ENCODE measurements around the gene SDS. TPM values are rescaled to one million over a fixed set of nuclear protein-coding genes. Genes with fewer than 3 reads are reported as not detected.
"Not testable (repeated sequence)": the region's sequence is repeated elsewhere in the genome, so short reads cannot be mapped to it uniquely, and the experiment has no call there.

The SDS gene
- total and polyA plus RNA-seq, 12 donors, result 1.8 to 188 (median 3.4) TPM

- H3K27ac ChIP-seq, result peak overlapping the region; percentile 59 to 98 (median 95)
- H3K9me3 ChIP-seq (replicated peaks in 1 of 3), result no peaks in the 10 kb centered on the region
- peaks cover 52 to 71% of the 10 kb centered on the region in 2 donors for H3K4me1 ChIP-seq (replicated peaks in 1 of 2)
- peaks cover 0 to 5% of the 10 kb centered on the region in 2 donors for H3K36me3 ChIP-seq (replicated peaks in 1 of 2)
- peak; percentile 73 to 90 (median 84) for DNase-seq
- TF ChIP-seq POLR2A (IDR thresholded peaks at IDR 0.05), result peak in 1 of 2 donors; percentile 58
- TF ChIP-seq, protein P1, sequence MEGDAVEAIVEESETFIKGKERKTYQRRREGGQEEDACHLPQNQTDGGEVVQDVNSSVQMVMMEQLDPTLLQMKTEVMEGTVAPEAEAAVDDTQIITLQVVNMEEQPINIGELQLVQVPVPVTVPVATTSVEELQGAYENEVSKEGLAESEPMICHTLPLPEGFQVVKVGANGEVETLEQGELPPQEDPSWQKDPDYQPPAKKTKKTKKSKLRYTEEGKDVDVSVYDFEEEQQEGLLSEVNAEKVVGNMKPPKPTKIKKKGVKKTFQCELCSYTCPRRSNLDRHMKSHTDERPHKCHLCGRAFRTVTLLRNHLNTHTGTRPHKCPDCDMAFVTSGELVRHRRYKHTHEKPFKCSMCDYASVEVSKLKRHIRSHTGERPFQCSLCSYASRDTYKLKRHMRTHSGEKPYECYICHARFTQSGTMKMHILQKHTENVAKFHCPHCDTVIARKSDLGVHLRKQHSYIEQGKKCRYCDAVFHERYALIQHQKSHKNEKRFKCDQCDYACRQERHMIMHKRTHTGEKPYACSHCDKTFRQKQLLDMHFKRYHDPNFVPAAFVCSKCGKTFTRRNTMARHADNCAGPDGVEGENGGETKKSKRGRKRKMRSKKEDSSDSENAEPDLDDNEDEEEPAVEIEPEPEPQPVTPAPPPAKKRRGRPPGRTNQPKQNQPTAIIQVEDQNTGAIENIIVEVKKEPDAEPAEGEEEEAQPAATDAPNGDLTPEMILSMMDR (IDR thresholded peaks at IDR 0.05), result peak in 1 of 6 experiments; percentile 5
- H3K4me3 ChIP-seq, result peak overlapping the region in 2 of 4 donors; percentile 86 to 97
- intact Hi-C loops (cut with DNase I), result no loop called here
- H3K27me3 ChIP-seq, result no peaks in the 10 kb centered on the region
- WGBS, 4 donors, result 33 to 42% (median 38%) methylated on average over 4 to 9 of the region's 9 CpGs
Observed at GRCh38 chr12:113359939-113360748, 43.5 kb downstream of the SDS start.

DNA sequence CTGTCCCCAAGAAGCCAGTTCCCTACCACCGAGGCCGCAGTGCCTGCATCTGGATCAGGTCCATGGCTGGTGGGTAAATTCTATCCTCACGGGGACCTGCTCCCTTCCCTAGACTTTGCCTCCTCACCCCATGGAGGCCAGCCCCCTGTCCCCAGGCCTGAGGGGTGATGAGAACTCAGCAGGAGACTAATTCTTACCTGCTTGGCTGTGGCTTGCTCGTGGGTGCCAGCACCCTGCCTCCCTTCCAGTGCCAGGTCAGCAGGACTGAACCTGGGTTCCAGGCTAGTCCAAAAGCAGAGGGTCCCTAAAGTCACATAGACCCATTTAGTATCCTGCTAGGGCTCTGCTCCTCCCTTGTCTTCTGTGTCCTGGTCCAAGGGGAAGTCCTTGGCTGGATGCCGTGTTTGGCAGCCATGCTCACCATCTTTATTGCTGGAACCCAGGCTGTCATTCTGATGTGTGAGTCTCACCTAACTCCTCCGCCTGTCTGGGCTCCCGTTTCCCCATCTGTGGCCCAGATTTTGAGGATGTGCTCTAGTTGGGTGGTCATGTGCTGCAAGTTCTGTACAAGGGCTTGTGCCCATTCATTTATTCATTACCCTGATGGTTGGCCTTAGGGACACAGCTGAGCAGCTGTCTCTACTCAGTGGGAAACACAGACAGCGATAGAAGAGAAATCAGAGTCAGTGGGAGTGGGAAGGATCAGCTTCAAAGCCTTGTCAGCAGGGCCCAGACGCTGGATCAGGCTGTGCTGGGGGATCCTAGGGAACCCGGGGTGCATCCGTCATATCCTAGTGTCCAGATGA is 44.4 kb downstream of the SDS start:
- TF ChIP-seq, protein P1 (IDR thresholded peaks at IDR 0.05), result no peak
- TF ChIP-seq POLR2A (IDR thresholded peaks at IDR 0.05), result no peak
- WGBS, 4 donors, result 12 to 19% (median 18%) methylated on average over 7 to 11 of the region's 11 CpGs
- H3K4me1 ChIP-seq (replicated peaks in 1 of 2), result peaks cover 56 to 71% of the 10 kb centered on the region in 2 donors
- H3K36me3 ChIP-seq (replicated peaks in 1 of 2), result peaks cover 0 to 5% of the 10 kb centered on the region in 2 donors
- H3K27me3 ChIP-seq, result no peaks in the 10 kb centered on the region
- H3K27ac ChIP-seq, result peak overlapping the region; percentile 47 to 98 (median 95)
- H3K4me3 ChIP-seq, result peak overlapping the region; percentile 12 to 97 (median 88)
- intact Hi-C loops (cut with DNase I), result no loop called here
- peak; percentile 71 to 87 (median 81) for DNase-seq
- no peaks in the 10 kb centered on the region for H3K9me3 ChIP-seq (replicated peaks in 1 of 3)

DNA sequence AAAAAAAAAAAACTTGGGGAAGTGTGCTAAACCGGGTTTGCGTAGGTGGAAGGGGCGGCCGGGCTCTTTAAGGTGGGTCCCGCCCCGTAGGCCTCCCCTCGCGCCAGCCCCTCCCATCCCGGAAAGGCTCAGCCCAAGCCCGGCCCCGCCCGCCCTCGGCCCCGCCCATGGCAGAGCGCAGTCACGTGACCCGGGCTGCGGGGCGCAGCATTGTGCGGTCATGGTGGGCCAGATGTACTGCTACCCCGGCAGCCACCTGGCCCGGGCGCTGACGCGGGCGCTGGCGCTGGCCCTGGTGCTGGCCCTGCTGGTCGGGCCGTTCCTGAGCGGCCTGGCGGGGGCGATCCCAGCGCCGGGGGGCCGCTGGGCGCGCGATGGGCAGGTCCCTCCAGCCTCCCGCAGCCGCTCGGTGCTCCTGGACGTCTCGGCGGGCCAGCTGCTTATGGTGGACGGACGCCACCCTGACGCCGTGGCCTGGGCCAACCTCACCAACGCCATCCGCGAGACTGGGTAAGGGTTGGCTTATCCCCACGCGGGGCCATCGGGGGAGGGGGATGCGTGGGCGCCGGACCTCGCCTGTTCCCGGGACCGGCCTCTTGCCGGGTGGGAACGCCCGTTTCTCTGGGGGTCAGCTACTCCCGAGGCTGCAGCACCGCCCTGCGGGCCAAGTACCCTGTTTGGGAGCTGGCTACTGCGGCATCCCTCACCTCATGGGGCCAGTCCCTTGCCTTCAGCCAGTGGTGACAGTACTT is 45.1 kb downstream of the SDS start, which contains the start of gene PLBD2:
TSS of gene PLBD2 (plus strand) at position 207 of the 752 bp plus-strand sequence. CDS start at position 221, 14 bp downstream.
- H3K4me3 ChIP-seq, result peak within 1 kb of the TSS; percentile 12 to 97 (median 88)
- TF ChIP-seq, protein P1 (IDR thresholded peaks at IDR 0.05), result peak in 1 of 6 experiments; percentile 18
- peak; percentile 69 to 93 for TF ChIP-seq POLR2A (IDR thresholded peaks at IDR 0.05)
- H3K27me3 ChIP-seq, result no peaks in the 10 kb centered on the region
- no peaks in the 10 kb centered on the region for H3K9me3 ChIP-seq (replicated peaks in 1 of 3)
- H3K27ac ChIP-seq, result peak within 1 kb of the TSS; percentile 47 to 98 (median 95)
- peaks cover 0 to 5% of the 10 kb centered on the region in 2 donors for H3K36me3 ChIP-seq (replicated peaks in 1 of 2)
- DNase-seq, result peak; percentile 97 to 98 (median 98)
- WGBS, 4 donors, result 0 to 1% (median 0%) methylated on average over 9 to 67 of the region's 67 CpGs
- intact Hi-C loops (cut with DNase I), result no loop called here
- H3K4me1 ChIP-seq (replicated peaks in 1 of 2), result peaks cover 51 to 65% of the 10 kb centered on the region in 2 donors

DNA sequence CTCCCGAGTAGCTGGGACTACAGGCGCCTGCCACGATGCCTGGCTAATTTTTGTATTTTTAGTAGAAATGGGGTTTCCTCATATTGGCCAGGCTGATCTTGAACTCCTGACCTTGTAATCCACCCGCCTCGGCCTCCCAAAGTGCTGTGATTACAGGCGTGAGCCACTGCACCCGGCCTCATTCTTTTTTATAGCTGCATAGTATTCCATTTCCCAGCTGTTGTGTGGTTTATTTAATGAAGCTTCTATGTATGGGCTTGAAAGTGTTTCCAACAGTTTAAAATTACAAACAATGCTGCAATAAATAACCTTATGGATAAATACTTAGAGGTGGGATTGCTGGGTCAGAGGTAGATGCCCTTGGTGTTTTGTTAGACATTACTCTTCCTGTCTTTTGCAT is 49.5 kb downstream of the SDS start:
- intact Hi-C loops (cut with DNase I), result not testable (repeated sequence)
- peak overlapping the region in 1 of 5 donors; percentile 93 for H3K27ac ChIP-seq
- WGBS, 4 donors, result 61 to 68% (median 67%) methylated on average over 7 of the region's 7 CpGs

More for the DNA sequence above, 49.5 kb downstream of the SDS start:
- H3K9me3 ChIP-seq (replicated peaks in 1 of 3); H3K4me3 ChIP-seq; H3K27me3 ChIP-seq; H3K36me3 ChIP-seq (replicated peaks in 1 of 2); DNase-seq: not testable (repeated sequence)
- H3K4me1 ChIP-seq (replicated peaks in 1 of 2), result peaks cover 25 to 32% of the 10 kb centered on the region in 2 donors

Data from adrenal gland (tissue), 12 donors.